Measurements from ENCODE around the gene MARS1.

The MARS1 gene

DNA sequence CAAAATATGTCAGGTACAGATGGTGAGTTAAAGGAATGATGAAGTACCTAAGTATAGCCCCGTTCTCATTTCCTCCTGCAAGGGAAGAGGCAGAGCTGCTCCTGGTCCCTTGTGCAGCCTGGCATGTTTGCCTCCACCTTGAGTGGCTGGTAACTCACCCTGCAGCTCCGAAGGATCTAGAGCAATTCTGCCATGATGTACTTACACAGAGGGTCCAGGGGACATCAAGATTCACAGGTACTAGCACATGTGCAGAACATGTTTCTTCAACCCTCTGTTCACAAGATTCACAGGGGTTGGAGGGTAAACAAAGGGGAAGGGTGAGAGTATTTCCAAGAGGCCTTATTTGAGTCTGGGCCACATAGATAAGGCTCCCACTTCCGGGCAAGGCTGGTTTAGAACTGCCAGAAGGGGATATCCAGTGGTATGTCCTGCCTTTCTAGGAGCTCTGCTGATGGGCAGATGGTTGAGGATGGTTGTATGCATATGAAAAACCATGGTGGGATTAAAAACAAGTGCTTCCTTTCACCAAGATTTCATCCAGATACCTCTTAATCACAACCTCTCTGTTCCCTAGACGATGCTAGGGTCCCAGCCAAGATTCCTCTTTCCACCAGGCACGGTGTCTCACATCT lies 51.4 kb downstream of the MARS1 start:
- Histone ChIP-seq H3K36me3 (ENCODE audit: low read depth) (peaks cover 58% of the 10 kb centered on the region), H3K27me3 (ENCODE audit: insufficient read depth, poor library complexity, severe bottlenecking) (no peaks in the 10 kb centered on the region), H3K4me1 (ENCODE audit: insufficient read depth, poor library complexity, severe bottlenecking) (no peaks in the 10 kb centered on the region), H3K27ac (ENCODE audit: poor library complexity, severe bottlenecking) (no peak overlapping the region), H3K9me3 (ENCODE audit: severe bottlenecking) (no peaks in the 10 kb centered on the region), H3K4me3 (ENCODE audit: severe bottlenecking) (no peak overlapping the region)
- no peak for DNase-seq (ENCODE audit: low spot score)
- no peak for TF ChIP-seq CTCF (IDR thresholded peaks at IDR 0.05; ENCODE audit: poor library complexity, severe bottlenecking)
- ATAC-seq (ENCODE audit: low read depth) = no peak

GRCh38 chr12:57541001-57541400 lies 53.1 kb downstream of the MARS1 start:
- H3K27me3 ChIP-seq (ENCODE audit: insufficient read depth, poor library complexity, severe bottlenecking) = no peaks in the 10 kb centered on the region
- H3K9me3 ChIP-seq (ENCODE audit: severe bottlenecking) = no peaks in the 10 kb centered on the region
- ATAC-seq (ENCODE audit: low read depth) = no peak
- DNase-seq (ENCODE audit: low spot score) = no peak
- H3K27ac ChIP-seq (ENCODE audit: poor library complexity, severe bottlenecking) = no peak overlapping the region
- peaks cover 7% of the 10 kb centered on the region for H3K4me1 ChIP-seq (ENCODE audit: insufficient read depth, poor library complexity, severe bottlenecking)
- H3K36me3 ChIP-seq (ENCODE audit: low read depth) = peaks cover 55% of the 10 kb centered on the region
- no peak overlapping the region for H3K4me3 ChIP-seq (ENCODE audit: severe bottlenecking)
- no peak for TF ChIP-seq CTCF (IDR thresholded peaks at IDR 0.05; ENCODE audit: poor library complexity, severe bottlenecking)

DNA sequence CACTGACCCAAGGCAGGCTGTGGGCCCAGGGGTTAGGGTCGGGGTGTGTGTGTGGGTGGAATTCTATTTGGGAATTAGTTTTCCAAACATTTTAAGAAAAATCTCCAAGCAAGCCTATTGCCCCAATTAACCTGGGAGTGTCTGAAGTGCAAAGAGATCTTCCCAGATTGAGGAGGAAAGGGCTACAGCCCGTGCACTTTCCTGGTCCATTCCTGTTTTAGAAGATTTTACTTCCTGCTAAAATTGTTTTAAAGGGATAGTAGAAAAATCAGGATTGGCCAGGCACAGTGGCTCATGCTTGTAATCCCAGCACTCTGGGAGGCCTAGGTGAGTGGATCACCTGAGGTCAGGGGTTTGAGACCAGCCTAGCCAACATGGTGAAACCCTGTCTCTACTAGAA lies 53.8 kb downstream of the MARS1 start:
- no peak overlapping the region for H3K27ac ChIP-seq (ENCODE audit: poor library complexity, severe bottlenecking)
- DNase-seq (ENCODE audit: low spot score) = no peak
- ATAC-seq (ENCODE audit: low read depth) = no peak
- H3K4me3 ChIP-seq (ENCODE audit: severe bottlenecking) = no peak overlapping the region
- peaks cover 53% of the 10 kb centered on the region for H3K36me3 ChIP-seq (ENCODE audit: low read depth)
- no peaks in the 10 kb centered on the region for H3K27me3 ChIP-seq (ENCODE audit: insufficient read depth, poor library complexity, severe bottlenecking)
- peaks cover 8% of the 10 kb centered on the region for H3K4me1 ChIP-seq (ENCODE audit: insufficient read depth, poor library complexity, severe bottlenecking)
- TF ChIP-seq CTCF (IDR thresholded peaks at IDR 0.05; ENCODE audit: poor library complexity, severe bottlenecking) = no peak
- H3K9me3 ChIP-seq (ENCODE audit: severe bottlenecking) = no peaks in the 10 kb centered on the region

- TF ChIP-seq CTCF (IDR thresholded peaks at IDR 0.05; ENCODE audit: poor library complexity, severe bottlenecking) = no peak
- Histone ChIP-seq H3K27me3 (ENCODE audit: insufficient read depth, poor library complexity, severe bottlenecking) (no peaks in the 10 kb centered on the region), H3K36me3 (ENCODE audit: low read depth) (peaks cover 40% of the 10 kb centered on the region), H3K27ac (ENCODE audit: poor library complexity, severe bottlenecking) (no peak overlapping the region), H3K4me3 (ENCODE audit: severe bottlenecking) (no peak overlapping the region), H3K9me3 (ENCODE audit: severe bottlenecking) (no peaks in the 10 kb centered on the region), H3K4me1 (ENCODE audit: insufficient read depth, poor library complexity, severe bottlenecking) (peaks cover 8% of the 10 kb centered on the region)
- ATAC-seq (ENCODE audit: low read depth) (no peak), DNase-seq (ENCODE audit: low spot score) (no peak)
These were observed 55.7 kb downstream of the MARS1 start for GRCh38 chr12:57543581-57543980.

DNA sequence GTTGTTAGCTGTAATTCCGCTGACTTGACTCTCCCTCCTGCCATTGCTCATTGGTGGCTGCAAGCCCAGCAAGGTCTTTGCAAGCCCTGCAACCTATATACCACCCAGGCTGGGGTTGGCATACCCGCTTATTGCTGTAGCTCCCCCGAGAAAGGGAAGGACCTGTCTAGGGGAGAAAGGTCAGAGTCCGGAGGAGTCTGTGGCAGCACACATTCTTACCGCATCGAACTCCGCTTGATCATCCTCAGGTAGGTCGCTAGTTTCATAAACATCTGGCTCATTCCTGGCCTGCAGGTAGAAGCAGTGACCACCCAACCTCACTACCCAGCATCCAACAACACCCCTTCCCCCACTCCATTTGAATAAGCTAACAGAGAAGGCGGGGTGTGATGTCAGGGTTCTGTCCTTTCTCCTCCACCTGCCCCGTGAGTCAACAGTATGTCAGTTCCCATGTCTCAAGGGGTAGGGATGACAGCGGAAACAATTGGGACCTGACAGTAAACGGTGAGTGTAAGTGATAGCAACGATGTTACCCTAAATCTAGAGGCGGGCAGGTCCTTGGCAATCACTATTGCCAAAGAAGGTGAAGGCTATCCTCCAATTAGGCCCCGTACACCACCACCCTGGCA lies 58.1 kb downstream of the MARS1 start:
- DNase-seq (ENCODE audit: low spot score) = no peak
- peak; percentile 49 for ATAC-seq (ENCODE audit: low read depth)
- peak overlapping the region; percentile 67 for H3K27ac ChIP-seq (ENCODE audit: poor library complexity, severe bottlenecking)
- H3K4me1 ChIP-seq (ENCODE audit: insufficient read depth, poor library complexity, severe bottlenecking) = peaks cover 8% of the 10 kb centered on the region
- peak overlapping the region; percentile 98 for H3K4me3 ChIP-seq (ENCODE audit: severe bottlenecking)
- H3K36me3 ChIP-seq (ENCODE audit: low read depth) = peaks cover 35% of the 10 kb centered on the region
- no peaks in the 10 kb centered on the region for H3K9me3 ChIP-seq (ENCODE audit: severe bottlenecking)
- no peaks in the 10 kb centered on the region for H3K27me3 ChIP-seq (ENCODE audit: insufficient read depth, poor library complexity, severe bottlenecking)
- TF ChIP-seq CTCF (IDR thresholded peaks at IDR 0.05; ENCODE audit: poor library complexity, severe bottlenecking) = no peak
